Heart right ventricle (tissue), 16 donors: ENCODE results near the gene NALCN. TPM values are rescaled to one million over a fixed set of nuclear protein-coding genes. Genes with fewer than 3 reads are reported as not detected.

Experiments used
- ATAC-seq, 8 donors: fragments of 200-7000 bp; cut with Tn5 transposase; one replicate each; pipeline ENCODE4 v1.9.1; 2020; ENCODE audit warnings: mild to moderate bottlenecking in 8 of 8, moderate library complexity in 8 of 8, moderate number of reproducible peaks in 1 of 8
- DNase-seq, 2 donors: peaks; one replicate each; pipeline ENCODE4 v3.0.0-alpha.2; 2020
- H3K27ac ChIP-seq, 10 donors: fragments of 200-600 bp; sonication (generic) in 2 of 10; one replicate each; pipeline versions ENCODE4 v1.5.0 to v1.8.0; 2020 to 2022; ENCODE audit warnings: mild to moderate bottlenecking in 3 of 10
- H3K27me3 ChIP-seq, 7 donors: fragments of 200-600 bp; one replicate each; pipeline ENCODE4 v1.8.0; 2021 to 2022; ENCODE audit warnings: mild to moderate bottlenecking in 2 of 7
- H3K36me3 ChIP-seq, 9 donors: fragments of 200-600 bp; sonication (generic) in 1 of 9; one replicate each; pipeline versions ENCODE4 v1.5.0 to v1.8.0; 2020 to 2022; ENCODE audit warnings: mild to moderate bottlenecking in 2 of 9
- H3K4me1 ChIP-seq, 9 donors: fragments of 200-600 bp; sonication (generic) in 1 of 9; one replicate each; pipeline versions ENCODE4 v1.5.0 to v1.8.0; 2020 to 2022; ENCODE audit warnings: mild to moderate bottlenecking in 4 of 9
- H3K4me3 ChIP-seq, 10 donors: fragments of 200-600 bp; sonication (generic) in 2 of 10; one replicate each; pipeline versions ENCODE4 v1.5.0 to v1.8.0; 2020 to 2022; ENCODE audit warnings: mild to moderate bottlenecking in 7 of 10, moderate library complexity in 2 of 10
- H3K9me3 ChIP-seq, 11 donors: fragments of 200-600 bp in 10 of 11; sonication (generic) in 2 of 11; one replicate each; pipeline versions ENCODE4 v1.5.0 to v1.8.0; 2013 to 2022; ENCODE audit warnings: mild to moderate bottlenecking in 2 of 11, control low read depth in 1 of 11, moderate library complexity in 1 of 11
- WGBS, 2 donors: extraction: QIAGEN DNeasy Blood & Tissue Kit; methylation state at CpG; one replicate each; pipeline ENCODE4 v1.1.7; 2013; ENCODE audit warnings: inconsistent platforms in 1 of 2; 5-methylcytosine and 5-hydroxymethylcytosine counted together
- intact Hi-C, 10 donors: fragments of 100-400 bp; cut with DNase I; formaldehyde crosslinking; loops; one replicate each; pipeline versions ENCODE4 v1.11.1 to v1.14.2; 2022
- polyA plus RNA-seq, 2 donors: library from polyadenylated mRNA; stranded (reverse); fragments of 200-250 nt; gene quantifications; one replicate each; pipeline ENCODE4 v1.2.3, GENCODE V29; 2013
- total RNA-seq, 10 donors: library from RNA; stranded (reverse); fragmentation: NEBNext Ultra II Directional in 3 of 10; extraction: Animal tissue kit (Norgen Biotek cat#: 25700) in 3 of 10; gene quantifications; one replicate each; pipeline versions ENCODE4 v1.2.1 to v1.2.4, GENCODE V29; 2021 to 2023
- TF ChIP-seq, protein P1 (sequence below), 9 donors: fragments of 200-600 bp; sonication (generic) in 2 of 9; IDR thresholded peaks; one replicate each; pipeline versions ENCODE4 v1.5.0 to v1.8.0; 2021 to 2022; ENCODE audit warnings: antibody characterized with exemption in 9 of 9, mild to moderate bottlenecking in 5 of 9, moderate library complexity in 1 of 9
- donor health status: Arrhythmogenic right ventricular cardiomyopathy.
- donor health status: ischemic (EF 13 %, LVEDD 7.1; RV severe dilation, severe dysfunction).
- donor health status: healthy with polysubstance abuse.
- donor health status: DM: no; HTN: yes; CAD: no.
- donor health status: DM: no; HTN: no; CAD: no.
- donor health status: ischemic (EF 25% LVEDD 6.9; RV normal size, moderate dysfunction).
- donor health status: ischemic (EF 25% LVEDD 5.7; RV mildly dilated, moderate dysfunction).
- donor health status: healthy.
- donor health status: DM: yes; HTN: yes; CAD: no.
- donor health status: Ischemic cardiomyopathy.
- donor health status: ischemic (EF 35%, LVEDD 5.7; RV mildly dilated, moderate dysfunction).
- donor health status: nonischemic (EF 11% LVEDD 7.7; RV severe dilation, severe dysfunction).
- donor health status: DM: yes; HTN: yes; CAD: no.
- donor health status: PGD.
- donor health status: ischemic (EF 29% LVEDD 5.4; RV normal size, mild dysfunction).
- donor health status: nonischemic (EF 23%, LVEDD 6.1; RV moderate dilation, normal function).

NALCN gene
- total and polyA plus RNA-seq, 12 donors = 0.01 to 9.3 (median 7.8) TPM

GRCh38 chr13:101218484-101218883 is 197.8 kb downstream of the NALCN start:
- Histone ChIP-seq H3K9me3 (peaks cover 0 to 4% (median 0%) of the 10 kb centered on the region in 11 donors), H3K27me3 (no peaks in the 10 kb centered on the region), H3K27ac (no peak overlapping the region), H3K36me3 (no peaks in the 10 kb centered on the region), H3K4me3 (no peak overlapping the region), H3K4me1 (no peaks in the 10 kb centered on the region)
- TF ChIP-seq, protein P1, sequence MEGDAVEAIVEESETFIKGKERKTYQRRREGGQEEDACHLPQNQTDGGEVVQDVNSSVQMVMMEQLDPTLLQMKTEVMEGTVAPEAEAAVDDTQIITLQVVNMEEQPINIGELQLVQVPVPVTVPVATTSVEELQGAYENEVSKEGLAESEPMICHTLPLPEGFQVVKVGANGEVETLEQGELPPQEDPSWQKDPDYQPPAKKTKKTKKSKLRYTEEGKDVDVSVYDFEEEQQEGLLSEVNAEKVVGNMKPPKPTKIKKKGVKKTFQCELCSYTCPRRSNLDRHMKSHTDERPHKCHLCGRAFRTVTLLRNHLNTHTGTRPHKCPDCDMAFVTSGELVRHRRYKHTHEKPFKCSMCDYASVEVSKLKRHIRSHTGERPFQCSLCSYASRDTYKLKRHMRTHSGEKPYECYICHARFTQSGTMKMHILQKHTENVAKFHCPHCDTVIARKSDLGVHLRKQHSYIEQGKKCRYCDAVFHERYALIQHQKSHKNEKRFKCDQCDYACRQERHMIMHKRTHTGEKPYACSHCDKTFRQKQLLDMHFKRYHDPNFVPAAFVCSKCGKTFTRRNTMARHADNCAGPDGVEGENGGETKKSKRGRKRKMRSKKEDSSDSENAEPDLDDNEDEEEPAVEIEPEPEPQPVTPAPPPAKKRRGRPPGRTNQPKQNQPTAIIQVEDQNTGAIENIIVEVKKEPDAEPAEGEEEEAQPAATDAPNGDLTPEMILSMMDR (IDR thresholded peaks at IDR 0.05) = no peak
- ATAC-seq (no peak), DNase-seq (no peak)
- WGBS, 2 donors = 67 to 68% methylated on average over 2 of the region's 2 CpGs
- intact Hi-C loops = no loop called here

GRCh38 chr13:101217086-101217485 is 199.2 kb downstream of the NALCN start:
- H3K4me3 ChIP-seq = no peak overlapping the region
- intact Hi-C loops = no loop called here
- ATAC-seq (no peak), DNase-seq (no peak)
- no peaks in the 10 kb centered on the region for H3K27me3 ChIP-seq
- no peaks in the 10 kb centered on the region for H3K4me1 ChIP-seq
- no peaks in the 10 kb centered on the region for H3K36me3 ChIP-seq
- H3K9me3 ChIP-seq = peaks cover 0 to 10% (median 0%) of the 10 kb centered on the region in 11 donors
- TF ChIP-seq, protein P1 (IDR thresholded peaks at IDR 0.05) = no peak
- H3K27ac ChIP-seq = no peak overlapping the region

GRCh38 chr13:101211261-101211660 is 205.0 kb downstream of the NALCN start:
- H3K4me1 ChIP-seq = no peaks in the 10 kb centered on the region
- peaks cover 0 to 16% (median 0%) of the 10 kb centered on the region in 11 donors for H3K9me3 ChIP-seq
- TF ChIP-seq, protein P1 (IDR thresholded peaks at IDR 0.05) = no peak
- H3K27ac ChIP-seq = no peak overlapping the region
- intact Hi-C loops = no loop called here
- no peak for DNase-seq
- H3K4me3 ChIP-seq = no peak overlapping the region
- H3K36me3 ChIP-seq = no peaks in the 10 kb centered on the region
- ATAC-seq = no peak
- H3K27me3 ChIP-seq = no peaks in the 10 kb centered on the region

GRCh38 chr13:101210774-101211173 is 205.5 kb downstream of the NALCN start:
- WGBS, 2 donors = 84 to 87% methylated on average over 3 of the region's 3 CpGs
- Histone ChIP-seq H3K4me1 (no peaks in the 10 kb centered on the region), H3K4me3 (no peak overlapping the region), H3K9me3 (peaks cover 0 to 16% (median 0%) of the 10 kb centered on the region in 11 donors), H3K27me3 (no peaks in the 10 kb centered on the region), H3K36me3 (no peaks in the 10 kb centered on the region), H3K27ac (no peak overlapping the region)
- DNase-seq = no peak
- ATAC-seq = no peak
- TF ChIP-seq, protein P1 (IDR thresholded peaks at IDR 0.05) = no peak
- intact Hi-C loops = no loop called here
